HG02678 (cell line): ENCODE measurements around the gene CROCC2.

Experiments
- ATAC-seq: cut with Tn5 transposase; IDR thresholded peaks from one replicate; pipeline ENCODE4 v1.9.1; 2021; ENCODE audit warnings: mild to moderate bottlenecking, moderate library complexity; ENCODE audit not compliant: unreplicated experiment

The CROCC2 gene

GRCh38 chr2:240891492-240892340 is 14.4 kb upstream of the CROCC2 start:
- ATAC-seq = no peak

DNA sequence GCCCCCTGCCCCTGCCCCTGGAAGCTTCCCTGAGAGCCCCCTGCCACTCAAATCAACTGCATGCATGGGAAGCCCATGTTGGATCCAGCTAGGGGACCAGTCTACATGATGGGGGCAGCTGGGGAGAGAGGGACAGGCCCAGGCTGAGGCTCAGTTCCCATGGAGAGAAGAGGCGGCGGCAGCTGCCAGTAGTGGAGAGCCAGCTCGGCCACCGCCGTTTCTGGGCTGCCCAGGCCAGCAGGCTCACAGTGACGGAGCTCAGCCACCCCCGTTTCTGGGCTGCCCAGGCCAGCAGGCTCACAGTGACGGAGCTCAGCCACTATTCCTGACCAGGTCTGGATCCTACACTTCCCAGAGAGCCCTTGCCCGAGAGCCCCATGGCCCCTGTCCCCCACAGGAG is 13.8 kb upstream of the CROCC2 start:
- no peak for ATAC-seq

GRCh38 chr2:240892925-240893324 is 13.2 kb upstream of the CROCC2 start:
- ATAC-seq = no peak

DNA sequence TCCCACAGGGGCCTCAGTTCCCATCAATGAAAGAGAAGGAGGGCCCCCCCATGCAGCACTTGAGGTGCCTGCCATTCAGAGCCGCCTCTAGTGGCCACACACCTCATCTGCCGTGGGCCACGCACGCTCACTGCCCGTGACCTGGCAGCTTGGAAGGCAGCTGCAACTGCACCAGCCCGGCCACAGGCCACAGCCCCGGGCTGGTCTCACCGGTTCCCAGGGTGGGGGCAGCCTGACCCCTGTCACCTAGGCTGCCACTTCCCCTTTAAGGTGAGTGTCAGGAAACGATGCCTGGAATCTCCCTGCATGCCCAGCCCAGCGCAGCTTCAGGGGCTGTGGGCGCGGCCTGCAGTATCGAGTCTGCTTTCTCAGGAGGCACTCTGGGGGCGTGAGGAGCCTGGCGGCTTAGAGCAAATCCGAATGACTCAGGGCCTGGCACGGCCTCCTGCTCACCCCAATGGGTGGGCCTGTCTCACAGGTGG is 12.7 kb upstream of the CROCC2 start:
- ATAC-seq = no peak

DNA sequence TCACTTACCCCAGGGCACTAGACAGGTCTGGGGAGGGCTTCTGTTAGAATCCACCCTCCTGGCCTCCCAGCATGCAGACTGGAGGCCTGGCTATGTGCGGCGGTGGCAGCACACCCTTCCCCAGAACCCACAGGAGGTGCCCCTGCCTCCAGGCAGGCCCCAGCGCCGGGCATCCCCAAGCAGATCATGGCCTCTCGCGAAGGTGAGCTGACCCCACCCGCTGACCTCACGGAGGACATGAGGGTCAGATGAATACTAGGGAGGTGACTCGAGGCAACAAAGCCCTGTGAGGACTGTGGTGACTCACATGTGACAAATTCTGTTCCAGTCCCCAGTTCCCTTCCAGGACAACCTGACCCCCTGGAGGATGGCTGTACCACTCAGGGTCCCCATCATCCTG is 12.1 kb upstream of the CROCC2 start:
- ATAC-seq = no peak

DNA sequence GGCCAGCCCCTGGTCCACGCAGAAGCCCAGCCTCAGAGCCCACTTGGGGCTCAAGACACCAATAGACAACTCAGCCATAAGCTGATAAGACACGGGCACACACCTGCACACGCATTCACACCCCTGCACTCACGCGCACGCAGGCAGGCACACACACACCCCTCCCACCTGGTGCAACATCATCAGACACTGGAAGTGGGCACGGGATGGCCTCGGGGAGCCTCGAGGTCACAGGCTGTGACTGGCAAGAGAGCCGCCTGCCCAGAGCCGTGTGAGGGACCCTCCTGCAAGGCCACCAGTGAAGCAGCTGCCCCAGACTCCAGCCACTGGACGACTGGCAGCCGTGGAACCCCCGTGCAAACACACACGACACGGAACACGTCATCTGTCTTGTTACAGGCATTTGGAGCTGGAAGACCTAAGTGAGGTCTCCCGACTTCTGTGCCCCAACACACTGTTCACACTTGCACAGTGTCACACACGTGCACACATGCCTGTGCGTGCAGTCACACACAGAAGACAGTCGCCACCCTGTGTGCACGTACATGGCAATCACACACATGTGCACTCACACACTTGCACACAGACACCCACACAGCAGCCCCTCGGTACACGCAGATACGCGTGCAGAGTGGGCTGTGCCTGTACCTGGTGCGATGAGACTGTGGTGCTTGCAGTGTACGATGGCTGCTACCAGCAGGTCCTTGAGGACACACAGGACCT is 11.1 kb upstream of the CROCC2 start:
- no peak for ATAC-seq

DNA sequence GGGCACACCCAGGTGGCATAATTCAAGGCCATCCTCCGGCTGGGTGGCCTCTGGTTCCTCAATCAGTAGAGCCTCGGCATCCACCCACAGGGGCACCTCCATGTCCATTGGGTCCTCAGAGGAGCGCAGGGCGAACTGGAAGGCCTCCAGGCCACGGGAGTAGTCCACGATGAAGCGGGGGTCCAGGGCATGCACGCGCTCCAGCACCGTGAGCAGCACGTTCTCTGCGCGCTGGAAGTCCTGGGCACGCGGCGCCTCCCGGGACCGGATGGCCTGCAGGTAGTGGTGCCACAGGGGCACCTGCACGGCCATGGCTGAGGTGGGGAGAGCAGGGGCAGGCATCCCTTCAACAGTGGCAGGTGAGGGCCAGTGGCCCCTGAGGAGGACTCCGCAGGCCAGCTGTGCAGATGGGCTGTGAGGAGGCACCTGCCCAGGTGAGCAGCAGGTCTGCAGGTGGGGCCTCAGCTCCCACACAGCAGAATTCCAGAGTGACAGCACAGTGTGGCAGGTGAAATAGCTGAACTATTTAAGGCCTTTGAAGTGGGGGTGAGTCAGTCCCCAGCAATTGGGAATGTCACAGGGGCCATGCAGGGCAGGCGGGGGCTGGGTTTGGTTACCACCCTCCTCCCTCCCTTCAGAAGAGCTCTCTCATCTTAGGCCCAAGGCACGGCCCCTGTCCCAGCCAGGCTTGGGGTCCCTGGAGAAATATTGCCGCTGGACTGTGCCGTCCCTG is 10.3 kb upstream of the CROCC2 start, which contains the start of gene MAB21L4:
Gene MAB21L4 (minus strand): TSS at position 501 of the 733 bp plus-strand sequence. CDS start 159 bp downstream, at position 342.
- no peak for ATAC-seq

GRCh38 chr2:240896394-240896793 is 9.7 kb upstream of the CROCC2 start:
- ATAC-seq = no peak

GRCh38 chr2:240896871-240897692 is 9.1 kb upstream of the CROCC2 start:
- no peak for ATAC-seq

DNA sequence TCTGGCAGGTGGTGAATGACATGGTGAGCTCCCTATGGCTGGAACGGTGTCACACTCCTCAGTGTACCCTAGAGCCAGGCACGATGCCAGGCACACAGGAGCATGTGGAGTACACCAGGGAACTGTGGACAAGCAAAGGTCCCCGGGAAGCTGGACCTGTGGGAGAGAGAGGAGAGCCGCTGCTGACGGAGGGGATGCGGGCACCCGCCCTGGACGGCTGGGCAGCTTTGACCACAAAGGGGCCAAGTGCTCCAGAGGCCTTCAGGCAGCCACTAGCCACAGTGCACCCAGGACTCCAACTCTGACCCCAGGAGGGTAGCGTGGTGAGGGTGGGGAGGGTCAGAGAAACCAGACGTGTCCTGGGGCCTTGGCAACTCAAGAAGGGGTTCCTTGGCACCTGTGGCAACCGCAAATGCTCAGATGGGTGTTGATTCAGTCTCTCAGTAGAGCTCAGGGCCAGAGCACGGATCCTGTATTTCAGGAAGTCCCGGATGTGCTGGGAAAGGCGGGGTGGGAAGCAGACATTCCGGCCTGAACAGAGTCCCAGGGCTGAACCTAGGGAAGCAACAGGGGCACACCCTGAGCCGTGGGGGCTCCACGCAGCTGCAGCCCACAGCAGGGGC is 7.9 kb upstream of the CROCC2 start:
- ATAC-seq = no peak

GRCh38 chr2:240898731-240899467 is 7.2 kb upstream of the CROCC2 start:
- ATAC-seq = no peak

- no peak for ATAC-seq
These were observed 6.7 kb upstream of the CROCC2 start for GRCh38 chr2:240899468-240899865.

DNA sequence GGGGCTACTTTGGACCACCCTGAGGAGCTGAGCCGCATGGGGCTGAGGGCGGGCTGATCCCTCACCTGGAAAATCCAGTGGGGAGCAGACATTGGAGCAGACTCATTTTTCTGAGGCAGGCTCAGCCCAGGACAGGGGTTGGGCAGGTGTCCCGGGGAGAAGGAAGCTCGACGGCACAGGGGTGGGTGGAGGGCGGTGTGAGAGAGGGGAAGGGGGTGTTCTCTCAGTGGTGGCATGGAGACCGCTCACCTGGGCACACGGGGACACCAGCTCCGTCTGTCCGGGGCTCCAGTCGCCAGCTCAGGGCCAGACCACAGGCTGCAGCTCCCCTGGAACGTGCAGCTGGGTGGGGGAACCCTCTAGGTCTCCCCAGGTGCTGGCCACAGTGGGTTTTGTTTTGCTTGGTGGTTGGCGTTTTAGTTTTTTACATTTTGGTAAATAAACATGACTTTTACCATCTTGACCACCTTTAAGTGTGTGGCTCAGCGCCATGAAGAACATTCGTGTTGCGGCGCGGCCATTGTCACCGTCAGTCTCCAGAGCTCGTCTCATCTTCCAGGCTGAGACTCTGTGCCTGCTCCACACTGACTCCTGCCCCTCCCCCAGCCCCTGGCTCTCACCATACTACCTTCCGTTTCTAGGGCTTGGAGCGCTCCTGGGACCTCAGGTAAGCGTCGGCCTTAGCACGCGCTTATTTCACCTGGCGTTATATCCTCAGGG is 5.8 kb upstream of the CROCC2 start:
- ATAC-seq = no peak

GRCh38 chr2:240901986-240902614 is 4.0 kb upstream of the CROCC2 start:
- no peak for ATAC-seq

DNA sequence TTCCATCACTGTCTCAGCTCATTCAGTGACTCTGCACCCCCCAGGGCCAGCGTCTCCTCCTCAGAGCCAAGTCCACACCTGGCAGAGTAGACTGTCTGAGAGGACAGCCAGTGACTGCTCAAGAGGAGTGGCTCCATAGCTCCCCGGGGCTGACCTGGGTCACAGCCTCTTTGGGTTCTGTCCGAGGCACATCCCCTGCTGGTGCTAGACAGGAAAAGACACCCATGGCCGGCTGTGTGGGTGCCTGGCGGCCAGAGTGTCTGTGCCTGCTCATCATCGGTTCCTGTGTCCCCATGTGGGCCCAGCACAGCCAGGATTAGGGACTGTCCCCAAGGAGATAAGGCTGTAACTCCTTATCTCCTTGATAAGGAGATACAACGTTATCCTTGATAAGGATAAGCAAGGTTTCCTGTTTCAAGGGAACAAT is 3.5 kb upstream of the CROCC2 start:
- ATAC-seq = no peak

GRCh38 chr2:240903191-240904060 is 2.7 kb upstream of the CROCC2 start:
- ATAC-seq = no peak
